ENCODE measurements around the gene MAB21L3. TPM values are rescaled to one million over a fixed set of nuclear protein-coding genes. Genes with fewer than 3 reads are reported as not detected.

The MAB21L3 gene
- total RNA-seq, 2 experiments from 2014 or later: not detected

DNA sequence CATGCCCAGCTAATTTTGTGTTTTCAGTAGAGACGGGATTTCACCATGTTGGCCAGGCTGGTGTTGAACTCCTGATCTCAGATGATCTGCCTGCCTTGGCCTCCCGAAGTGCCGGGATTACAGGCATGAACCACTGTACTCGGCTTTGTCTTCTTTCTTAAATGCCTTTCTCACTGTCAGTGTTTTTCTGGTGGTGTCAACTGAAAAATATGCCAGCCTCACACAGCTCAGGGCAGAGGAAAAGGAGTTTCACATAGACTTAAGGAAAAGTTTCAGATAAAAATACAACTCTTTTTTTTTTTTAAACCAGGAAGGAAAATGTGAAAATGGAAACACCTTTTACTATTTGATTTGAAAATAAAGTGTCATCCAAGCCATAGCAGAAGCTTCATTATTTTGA, 4.6 kb upstream of the MAB21L3 start:
- ChIA-PET CTCF (no interaction called here), POLR2A (interaction anchor here (0.7 kb wide), 1 partner anchor 465 kb away, joined by 3 read pairs; no protein-coding TSS in a partner anchor)

DNA sequence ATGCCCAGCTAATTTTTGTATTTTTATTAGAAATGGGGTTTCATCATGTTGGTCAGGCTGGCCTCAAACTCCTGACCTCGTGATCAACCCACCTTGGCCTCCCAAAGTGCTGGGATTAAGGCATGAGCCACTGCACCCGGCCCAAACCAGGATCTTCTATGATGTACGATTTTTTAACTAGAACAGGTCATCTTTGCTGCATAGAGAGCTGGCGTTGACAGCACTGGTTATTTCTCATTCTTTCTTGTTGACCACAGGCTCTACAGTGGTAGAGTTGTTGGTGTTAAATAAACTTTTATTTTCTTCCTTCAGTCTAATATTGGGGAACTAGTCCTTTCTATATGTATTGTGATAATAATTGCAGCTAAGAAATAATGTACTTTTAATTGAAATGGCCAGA, 3.8 kb upstream of the MAB21L3 start:
- ChIA-PET CTCF (no interaction called here), POLR2A (no interaction called here)

DNA sequence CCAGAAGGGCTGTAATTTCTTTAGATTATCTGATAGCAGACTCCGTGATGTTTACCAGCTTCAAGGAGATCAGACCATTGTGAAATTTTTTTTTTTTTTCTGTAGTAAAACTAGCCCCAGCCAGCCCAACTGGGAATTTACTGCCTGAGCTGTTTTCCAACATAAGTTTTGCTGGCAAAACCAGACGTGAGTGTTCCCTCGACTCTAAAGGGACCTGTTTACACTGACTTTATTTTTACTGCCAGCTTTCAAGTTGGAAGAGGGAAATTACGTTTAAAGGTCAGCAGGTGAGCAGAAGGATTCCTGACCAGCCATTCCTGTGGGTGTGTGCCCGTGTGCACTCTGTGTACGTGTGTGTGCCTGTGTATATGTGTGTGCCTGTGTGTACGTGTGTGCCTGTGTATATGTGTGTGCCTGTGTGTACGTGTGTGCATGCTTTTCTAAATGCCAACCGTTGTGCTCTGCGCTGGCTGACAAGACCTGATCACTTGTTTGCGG, 374 bp downstream of the MAB21L3 start:
- CTCF ChIA-PET: no interaction called here

DNA sequence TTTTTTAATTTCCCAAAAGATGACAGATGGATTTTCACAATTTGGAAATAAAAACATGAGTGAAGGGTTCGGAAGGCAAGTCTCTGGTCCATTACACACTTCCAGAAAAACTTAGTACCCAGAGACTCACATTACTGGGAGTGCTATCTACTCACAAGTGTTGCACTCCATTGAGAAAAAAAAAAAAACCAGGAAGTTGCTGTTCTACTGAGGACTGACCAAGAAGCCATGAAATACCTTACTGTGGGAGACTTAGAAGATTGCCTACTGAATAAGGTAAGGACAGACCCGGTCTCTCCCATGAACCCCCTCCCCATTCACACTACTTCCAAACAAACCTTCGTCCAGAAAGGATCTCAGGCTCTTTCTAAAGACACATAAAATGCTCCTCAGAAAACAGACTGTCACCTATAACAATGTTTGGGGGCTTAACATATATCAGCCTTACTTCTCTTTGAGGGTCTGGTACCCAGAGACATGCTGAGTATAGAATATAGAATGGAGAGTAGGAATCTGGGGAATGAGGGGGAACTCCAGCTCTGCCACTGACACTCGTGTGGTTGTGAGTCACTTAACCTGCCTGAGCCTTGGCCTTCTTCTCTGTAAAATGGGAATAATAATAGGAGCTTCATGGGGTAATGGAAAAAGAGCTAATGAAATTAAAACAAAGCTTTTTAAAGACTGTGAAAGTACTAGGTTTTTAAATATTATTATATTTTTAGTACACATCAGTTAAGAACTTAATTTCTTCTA, 1.4 kb downstream of the MAB21L3 start:
- POLR2A ChIA-PET: no interaction called here
- CTCF ChIA-PET: no interaction called here

More for the DNA sequence above, 374 bp downstream of the MAB21L3 start:
- POLR2A ChIA-PET: no interaction called here

DNA sequence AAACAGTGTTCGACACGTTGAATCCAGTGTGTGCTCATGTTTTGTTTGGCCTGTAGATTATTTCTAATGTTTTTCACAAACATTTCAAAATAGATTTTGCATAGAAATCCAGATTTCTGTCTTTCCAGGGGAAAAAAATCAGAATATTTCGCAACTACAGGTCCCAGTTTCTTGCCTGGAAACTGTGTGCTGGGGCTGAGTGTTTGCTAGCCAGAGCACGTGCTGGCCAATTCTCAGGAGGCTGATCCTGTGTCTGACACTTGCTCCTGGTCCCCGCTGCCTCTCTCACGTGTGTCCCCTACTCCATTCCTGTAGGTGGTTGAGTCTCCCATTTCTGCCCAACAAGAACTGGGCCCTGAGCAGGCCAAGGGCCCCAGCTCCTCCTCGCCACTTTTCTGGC, 2.4 kb downstream of the MAB21L3 start:
- POLR2A ChIA-PET: no interaction called here
- CTCF ChIA-PET: no interaction called here

DNA sequence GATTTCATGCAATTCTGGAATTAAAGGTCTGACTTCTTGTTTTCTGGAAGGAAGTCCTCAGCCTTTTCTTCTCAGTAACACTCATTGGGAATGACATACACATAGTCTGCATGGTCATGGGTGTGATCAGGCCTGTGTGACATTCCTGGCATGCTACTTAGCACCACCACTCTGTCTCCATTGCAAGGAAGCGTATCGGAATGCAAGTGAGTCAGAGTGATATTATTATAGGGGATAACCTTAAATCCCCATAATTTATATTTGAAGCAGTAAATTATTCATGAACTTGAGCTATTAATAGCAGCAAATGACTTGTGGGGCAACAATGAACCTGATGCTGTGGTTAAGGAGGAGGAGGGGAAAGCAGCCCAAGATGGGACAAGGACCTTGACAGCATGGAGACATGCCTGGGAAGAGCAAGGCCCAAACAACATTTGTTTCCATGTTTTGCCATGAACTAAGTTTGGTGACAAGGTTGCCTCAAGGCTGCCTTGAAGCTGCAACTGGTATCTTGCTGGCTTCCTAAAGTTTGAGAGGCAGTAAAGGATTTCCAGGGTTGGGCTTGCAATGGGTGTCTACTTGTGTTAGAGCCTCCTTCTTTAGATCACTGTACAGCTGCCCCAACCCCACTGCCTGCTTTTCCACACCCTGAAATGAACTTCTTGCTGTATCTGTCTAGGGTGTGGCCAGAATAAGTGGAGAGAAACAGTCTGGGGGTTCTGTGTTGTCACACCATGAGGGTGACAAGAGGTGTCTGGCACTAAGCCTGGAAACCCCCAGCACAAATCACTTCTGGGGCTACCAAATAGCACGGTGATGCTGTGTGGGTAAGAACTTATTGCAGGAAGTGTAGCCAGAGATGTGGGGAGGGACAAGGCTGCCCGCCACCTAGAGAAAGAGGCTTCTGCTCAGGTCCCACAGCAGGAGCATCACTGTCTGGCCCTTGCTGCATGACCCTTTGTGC, 4.6 kb downstream of the MAB21L3 start:
- CTCF ChIA-PET: interaction anchor here (0.6 kb wide), 1 partner anchor 216 kb away, joined by 3 read pairs; no protein-coding TSS in a partner anchor

DNA sequence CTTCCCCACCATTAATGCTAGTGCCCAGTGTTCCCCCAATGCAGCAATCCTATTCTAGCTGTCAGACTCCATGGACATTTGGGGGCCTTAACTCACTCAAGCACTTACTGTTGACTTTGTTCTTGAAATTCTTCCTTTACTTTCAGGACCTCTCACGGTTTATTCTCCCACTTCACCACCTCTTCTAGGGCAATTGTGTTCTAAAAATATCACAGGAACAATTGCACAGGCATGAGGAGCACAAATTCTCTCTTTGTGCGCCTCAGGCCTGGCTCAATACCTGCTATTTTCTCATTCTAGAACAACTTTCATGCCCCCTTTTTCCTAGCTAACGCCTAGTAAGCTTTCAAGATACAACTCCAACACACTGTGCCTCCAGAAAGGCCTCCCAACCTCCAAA, 7.3 kb downstream of the MAB21L3 start:
- CTCF ChIA-PET: no interaction called here
- POLR2A ChIA-PET: no interaction called here

More for the DNA sequence above, 4.6 kb downstream of the MAB21L3 start:
- POLR2A ChIA-PET: no interaction called here

DNA sequence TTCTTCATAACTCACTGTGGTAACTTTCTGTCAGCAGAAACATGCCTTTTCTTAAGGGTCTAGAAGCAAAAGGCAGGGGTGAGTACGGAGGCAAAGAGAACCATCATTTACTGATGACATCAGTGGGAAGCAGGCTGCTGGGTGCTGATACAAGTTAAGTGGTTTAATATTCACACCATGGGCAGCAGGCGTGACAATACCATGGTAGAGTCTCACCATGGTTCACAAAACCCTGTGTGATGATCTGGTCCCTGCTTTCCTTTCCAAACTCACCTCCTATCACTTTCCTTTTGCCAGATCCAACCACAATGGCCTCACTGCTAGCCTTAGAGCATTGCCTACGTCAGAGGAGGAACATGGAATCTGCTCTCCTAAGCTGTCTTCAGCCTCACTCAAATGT, 8.7 kb downstream of the MAB21L3 start:
- POLR2A ChIA-PET: no interaction called here

DNA sequence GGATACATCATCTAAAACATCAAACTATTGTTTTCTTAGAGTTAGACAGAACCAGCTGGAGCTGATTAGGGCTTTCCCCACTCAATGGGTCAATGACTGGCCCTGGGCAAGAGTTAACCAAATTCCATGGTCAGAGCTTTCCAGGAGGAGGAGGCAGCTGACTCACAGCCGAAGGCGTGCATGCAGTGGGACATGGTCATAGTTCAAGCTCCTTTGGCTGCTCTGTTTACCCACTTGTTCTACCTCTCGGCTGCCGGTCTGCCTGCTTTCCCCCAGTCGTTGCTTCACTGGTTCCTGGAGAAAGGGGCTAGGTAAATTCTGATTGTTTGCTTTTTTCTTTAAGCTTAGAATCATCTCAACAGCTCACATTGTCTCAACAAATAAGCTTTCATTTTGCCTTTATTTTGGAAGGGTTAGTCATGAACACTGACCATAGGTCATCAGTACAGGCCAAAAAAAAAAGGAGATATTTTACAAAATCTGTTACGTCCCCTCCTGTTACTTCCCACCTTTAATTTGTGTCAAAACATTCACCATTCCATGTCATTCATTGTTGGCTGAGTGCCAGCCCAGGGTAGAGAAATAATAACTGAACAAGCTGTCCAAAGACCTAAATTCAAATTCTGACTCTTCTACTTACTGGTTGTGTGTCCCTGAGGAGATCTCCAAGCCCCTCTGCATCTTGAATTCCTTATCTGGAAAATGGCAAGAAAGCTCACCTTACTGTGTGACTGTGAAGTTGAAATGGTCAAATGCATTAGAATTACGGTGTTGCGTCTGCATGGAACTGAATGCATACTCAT, 12.0 kb downstream of the MAB21L3 start:
- POLR2A ChIA-PET: no interaction called here
- CTCF ChIA-PET: interaction anchor here (0.9 kb wide), 1 partner anchor 16 kb away, joined by 3 read pairs; no protein-coding TSS in a partner anchor

More for the DNA sequence above, 8.7 kb downstream of the MAB21L3 start:
- CTCF ChIA-PET: no interaction called here

DNA sequence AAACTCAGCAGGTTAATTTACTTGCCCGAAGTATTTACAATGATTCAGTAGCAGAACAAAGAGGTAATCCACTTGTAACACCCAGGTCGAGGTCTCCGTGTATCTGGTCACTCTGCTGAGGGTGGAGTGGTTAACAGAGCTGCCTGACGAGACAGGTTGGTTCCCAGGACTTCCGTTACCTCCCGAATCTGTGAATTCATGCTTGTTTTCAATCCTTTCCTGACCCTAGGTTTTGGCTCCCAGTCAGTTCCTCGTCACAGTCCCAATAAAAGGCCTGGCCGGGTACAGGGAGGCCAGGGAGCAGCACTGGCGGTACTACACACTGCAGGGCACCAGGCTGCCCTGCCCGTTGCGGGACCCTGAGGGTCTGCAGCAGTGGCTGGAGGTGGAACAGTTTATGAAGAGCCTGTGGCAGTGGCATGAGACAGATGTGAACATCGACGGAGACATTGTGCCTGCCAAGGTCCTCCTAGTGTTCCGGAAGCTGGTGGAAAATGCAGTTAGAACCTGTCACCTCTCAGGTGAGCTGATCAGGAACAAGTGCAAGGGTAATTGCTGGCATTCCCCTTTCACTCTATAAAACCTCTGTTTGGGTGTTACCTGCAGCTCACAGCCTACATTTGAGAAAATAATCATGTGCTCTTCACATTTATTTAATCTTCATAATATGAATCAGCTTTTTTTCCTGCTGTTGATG, 12.8 kb downstream of the MAB21L3 start:
- POLR2A ChIA-PET: no interaction called here
- CTCF ChIA-PET: no interaction called here

DNA sequence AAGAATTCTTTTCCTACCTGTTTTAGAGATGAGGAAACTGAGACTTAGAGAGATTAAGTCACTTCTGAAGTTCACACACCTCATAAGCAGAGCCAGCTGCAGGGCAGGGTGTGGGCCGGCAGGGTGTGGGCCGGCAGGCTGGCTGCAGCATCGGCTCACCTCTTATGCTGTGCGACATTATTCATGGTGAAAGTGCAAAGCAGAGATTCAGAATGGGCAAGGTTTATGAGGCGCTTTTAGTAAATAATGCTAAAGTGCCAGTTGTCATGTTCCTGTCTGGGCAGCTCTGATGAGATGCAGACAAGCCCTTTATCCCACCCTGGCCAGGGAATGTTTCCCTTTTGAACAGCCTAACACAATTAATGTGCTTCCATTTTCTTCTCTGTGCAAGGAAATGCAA, 14.6 kb downstream of the MAB21L3 start:
- ChIA-PET CTCF (interaction anchor here (1.2 kb wide), 1 partner anchor 15 kb away, joined by 3 read pairs; no protein-coding TSS in a partner anchor), POLR2A (no interaction called here)

DNA sequence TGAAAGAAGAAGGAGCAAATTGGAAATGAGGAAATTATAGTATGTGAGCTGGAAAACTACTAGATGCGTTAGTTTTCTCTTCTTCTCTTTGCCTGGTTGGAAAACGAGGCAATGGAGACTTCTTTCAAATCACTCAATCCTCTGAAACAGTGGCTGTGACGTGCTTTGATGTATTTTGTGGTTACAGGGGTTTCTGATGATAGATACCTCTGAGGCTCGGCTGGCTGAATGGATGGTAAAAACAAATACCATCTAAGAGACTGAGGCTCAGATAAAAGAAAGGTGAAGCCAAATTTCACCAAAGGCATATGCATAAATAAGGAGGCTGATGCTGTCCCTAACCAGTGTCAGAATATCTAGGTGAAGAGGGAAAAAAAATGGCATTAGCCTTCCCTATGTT, 15.1 kb downstream of the MAB21L3 start:
- CTCF ChIA-PET: interaction anchor here (1.0 to 1.1 kb wide), 2 partner anchors 42 to 359 kb away, joined by 3 read pairs; no protein-coding TSS in a partner anchor
- POLR2A ChIA-PET: interaction anchor here (0.6 kb wide), 1 partner anchor 379 kb away, joined by 3 read pairs; no protein-coding TSS in a partner anchor

DNA sequence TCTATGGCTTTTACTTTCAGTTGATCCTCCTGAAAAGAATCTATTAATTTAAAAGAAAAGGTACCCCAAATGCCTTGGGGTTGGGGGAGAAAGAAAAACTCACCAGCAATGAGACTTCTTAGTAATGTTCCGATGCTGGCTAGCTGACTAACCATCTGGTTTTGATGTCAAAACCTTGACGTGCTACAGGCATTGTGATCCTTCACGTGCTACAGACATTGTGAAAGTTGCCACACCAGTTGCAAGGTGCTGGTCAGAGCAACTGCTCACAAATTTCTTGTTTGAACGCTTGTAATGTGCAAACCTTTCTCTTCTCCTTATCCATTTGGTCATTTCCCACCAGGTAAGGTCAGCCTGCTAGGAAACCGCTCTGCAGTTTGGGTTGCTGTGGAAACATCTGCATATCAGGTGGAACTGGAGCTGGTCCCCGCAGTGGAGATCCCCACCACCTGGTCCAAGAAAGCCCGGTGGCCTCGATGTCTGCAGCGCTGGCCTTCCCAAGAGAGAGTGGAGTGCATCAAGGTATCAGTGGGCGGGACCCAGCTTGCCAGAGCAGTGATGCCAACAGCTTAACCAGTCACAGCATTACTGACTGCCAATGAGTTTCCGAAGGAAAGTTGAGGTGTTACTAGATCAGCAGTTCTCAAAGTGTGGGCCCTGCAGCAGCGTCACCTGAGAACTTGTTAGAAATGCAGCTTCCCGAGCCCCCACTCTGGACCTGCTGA, 16.1 kb downstream of the MAB21L3 start:
- ChIA-PET CTCF (interaction anchor here (1.0 to 1.6 kb wide), 3 partner anchors 12 to 358 kb away, joined by 3 to 8 read pairs (median 3); no protein-coding TSS in a partner anchor), POLR2A (no interaction called here)

DNA sequence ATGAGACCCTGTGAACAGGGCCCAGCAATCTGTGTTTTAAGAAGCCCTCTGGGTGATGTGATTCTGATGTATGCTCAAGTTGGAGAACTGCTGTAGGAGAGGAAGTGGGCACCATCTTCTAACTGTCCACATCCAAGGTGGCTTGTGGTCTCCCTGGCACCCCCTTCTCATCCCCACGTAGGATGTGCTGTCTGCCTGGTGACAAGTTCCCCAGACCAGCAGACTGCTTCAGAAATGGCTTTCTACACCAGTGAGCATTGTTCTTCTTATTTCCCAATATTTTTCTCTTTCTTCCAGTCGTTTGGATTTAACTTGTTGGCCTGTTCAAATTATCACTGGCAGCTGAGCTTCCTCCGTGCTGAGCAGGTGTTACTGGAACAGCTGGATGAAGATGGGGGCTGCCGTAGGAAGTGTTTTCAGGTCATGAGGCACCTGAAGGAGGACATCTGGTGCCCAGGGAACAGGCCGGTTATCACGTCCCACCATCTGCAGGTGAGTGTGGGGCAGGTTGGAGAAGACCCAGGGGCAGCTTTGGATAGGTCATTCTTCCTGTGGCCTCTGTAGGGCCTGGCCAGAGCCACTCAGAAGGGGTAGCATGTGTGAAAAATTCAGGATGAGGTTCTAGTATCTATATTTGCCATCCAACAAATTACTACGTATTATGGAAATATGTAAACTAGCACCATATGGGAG, 16.8 kb downstream of the MAB21L3 start:
- CTCF ChIA-PET: interaction anchor here (1.6 kb wide), 1 partner anchor 11 kb away, joined by 8 read pairs; no protein-coding TSS in a partner anchor
- POLR2A ChIA-PET: no interaction called here

DNA sequence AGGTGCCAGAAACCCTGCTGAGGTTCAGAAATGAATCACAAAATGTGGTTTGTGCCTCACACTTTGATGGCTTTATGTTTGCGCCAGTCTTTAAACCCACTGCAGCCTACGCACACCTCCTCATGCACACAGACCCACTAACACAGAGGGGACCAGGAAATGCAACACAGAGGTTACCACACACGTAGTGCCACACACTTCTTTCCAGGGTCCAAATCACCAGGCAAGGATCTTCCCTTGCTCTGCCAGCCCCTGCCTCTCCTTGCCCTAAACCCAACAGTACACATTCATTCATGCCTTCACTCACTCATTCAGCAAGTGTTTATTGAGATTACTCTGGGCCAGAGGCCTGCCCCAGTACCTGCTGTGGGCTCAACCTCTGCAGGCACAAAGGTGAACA, 17.5 kb downstream of the MAB21L3 start:
- CTCF ChIA-PET: interaction anchor here (0.9 kb wide), 1 partner anchor 356 kb away, joined by 3 read pairs; no protein-coding TSS in a partner anchor
- POLR2A ChIA-PET: no interaction called here

DNA sequence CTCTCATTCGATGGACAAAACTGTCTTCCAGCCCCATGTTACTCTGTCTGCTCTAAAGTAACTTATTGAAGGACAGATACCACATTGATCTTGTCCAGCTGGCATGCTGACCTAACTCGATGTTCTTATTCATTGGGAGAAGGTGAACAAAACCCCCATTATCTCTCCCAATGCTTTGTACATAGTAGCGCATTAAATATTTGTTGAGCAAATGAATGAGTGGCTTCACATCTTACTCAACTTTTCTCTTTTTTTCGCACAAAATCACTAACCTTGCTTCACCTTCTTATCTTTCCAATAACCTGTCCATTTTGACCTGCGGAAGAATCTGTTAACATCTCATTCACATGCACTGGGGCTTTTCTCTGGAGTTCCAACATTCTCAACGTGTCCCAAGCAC, 18.3 kb downstream of the MAB21L3 start:
- POLR2A ChIA-PET: no interaction called here
- CTCF ChIA-PET: interaction anchor here (0.6 to 0.9 kb wide), 2 partner anchors 9 to 355 kb away, joined by 3 read pairs; no protein-coding TSS in a partner anchor

DNA sequence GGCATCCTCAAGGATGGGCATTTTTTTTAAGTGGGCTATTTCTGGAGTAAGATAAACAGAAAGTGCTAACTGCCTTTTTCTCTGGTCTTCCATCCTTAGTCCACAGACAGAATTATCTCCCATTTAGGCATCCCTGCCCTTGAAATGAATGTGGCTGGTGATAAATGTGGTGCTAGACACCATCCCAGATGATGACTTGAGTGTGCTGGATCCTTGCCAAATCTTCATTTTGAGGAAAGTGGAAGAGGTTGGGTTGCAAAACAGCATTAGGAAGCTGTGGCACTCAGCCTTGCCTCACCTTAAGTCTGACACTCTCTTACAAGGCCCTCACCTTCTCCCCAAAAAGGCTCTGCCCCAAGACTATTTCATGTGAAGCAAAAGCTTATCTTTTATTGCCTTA, 19.2 kb downstream of the MAB21L3 start:
- POLR2A ChIA-PET: no interaction called here
- CTCF ChIA-PET: interaction anchor here (1.1 kb wide), 1 partner anchor 8 kb away, joined by 5 read pairs; no protein-coding TSS in a partner anchor
